Heart left ventricle (tissue), 16 donors: ENCODE measurements around the gene PTPDC1. TPM values are rescaled to one million over a fixed set of nuclear protein-coding genes. Genes with fewer than 3 reads are reported as not detected.

Experiments used
- ATAC-seq, 4 donors: fragments of 200-7000 bp; cut with Tn5 transposase; one replicate each; pipeline ENCODE4 v1.9.1; 2020 to 2022; ENCODE audit warnings: moderate library complexity in 4 of 4, mild to moderate bottlenecking in 3 of 4, moderate number of reproducible peaks in 1 of 4
- DNase-seq, 5 donors: peaks; one replicate each; pipeline ENCODE4 v3.0.0-alpha.2; 2020
- H3K27ac ChIP-seq, 12 donors: fragments of 200-600 bp; sonication (generic) in 4 of 12; one replicate each; pipeline versions ENCODE4 v1.5.0 to v1.8.0; 2016 to 2022; ENCODE audit warnings: mild to moderate bottlenecking in 2 of 12
- H3K27me3 ChIP-seq, 9 donors: fragments of 200-600 bp; sonication (generic) in 2 of 9; one replicate each; pipeline versions ENCODE4 v1.5.1 to v1.8.0; 2016 to 2022; ENCODE audit warnings: mild to moderate bottlenecking in 3 of 9
- H3K36me3 ChIP-seq, 9 donors: fragments of 200-600 bp; sonication (generic) in 2 of 9; one replicate each; pipeline versions ENCODE4 v1.5.0 to v1.8.0; 2018 to 2022; ENCODE audit warnings: mild to moderate bottlenecking in 2 of 9
- H3K4me1 ChIP-seq, 12 donors: fragments of 200-600 bp; sonication (generic) in 4 of 12; one replicate each; pipeline versions ENCODE4 v1.5.0 to v1.8.0; 2016 to 2022; ENCODE audit warnings: mild to moderate bottlenecking in 3 of 12
- H3K4me3 ChIP-seq, 12 donors: fragments of 200-600 bp; sonication (generic) in 4 of 12; one replicate each; pipeline versions ENCODE4 v1.5.0 to v1.8.0; 2017 to 2022; ENCODE audit warnings: mild to moderate bottlenecking in 9 of 12, moderate library complexity in 4 of 12
- H3K9me3 ChIP-seq, 12 donors: fragments of 200-600 bp; sonication (generic) in 4 of 12; one replicate each; pipeline versions ENCODE4 v1.5.0 to v1.8.0; 2016 to 2022; ENCODE audit warnings: mild to moderate bottlenecking in 1 of 12
- POLR2A ChIP-seq, 2 donors: fragments of 450-650 bp; IDR thresholded peaks; one replicate each; pipeline ENCODE4 v1.6.1; 2017; ENCODE audit warnings: antibody characterized with exemption in 2 of 2, mild to moderate bottlenecking in 2 of 2, moderate library complexity in 2 of 2
- WGBS, 4 donors: extraction: QIAGEN DNeasy Blood & Tissue Kit in 2 of 4; methylation state at CpG; one replicate each; pipeline versions ENCODE4 v1.1.5 to v1.1.7; 2013 to 2018; 5-methylcytosine and 5-hydroxymethylcytosine counted together
- intact Hi-C, 10 donors: fragments of 100-400 bp; cut with DNase I; formaldehyde crosslinking; loops; one replicate each; pipeline versions ENCODE4 v1.11.1 to v1.14.2; 2022
- polyA plus RNA-seq, 2 donors: library from polyadenylated mRNA; stranded (reverse); fragments of 200-250 nt; gene quantifications; one replicate each; pipeline ENCODE4 v1.2.3, GENCODE V29; 2013
- total RNA-seq, 9 donors: library from RNA; depleted of rRNA in 2 of 9; stranded (reverse); fragments of >200 nt in 2 of 9; fragmentation: NEBNext Ultra II Directional in 3 of 9; extraction: Animal tissue kit (Norgen Biotek cat#: 25700) in 3 of 9; gene quantifications; one replicate each; pipeline versions ENCODE4 v1.1.0 to v1.2.4, GENCODE V29; 2016 to 2023
- TF ChIP-seq, protein P1 (sequence below), 12 donors: fragments of 200-600 bp; sonication (generic) in 4 of 12; IDR thresholded peaks; one replicate each; pipeline versions ENCODE4 v1.5.0 to v1.8.0; 2018 to 2022; ENCODE audit warnings: antibody characterized with exemption in 12 of 12, mild to moderate bottlenecking in 5 of 12
- donor health status: ischemic (EF 13 %, LVEDD 7.1; RV severe dilation, severe dysfunction).
- donor health status: healthy with polysubstance abuse.
- donor health status: DM: no; HTN: yes; CAD: no.
- donor health status: DM: no; HTN: no; CAD: no.
- donor health status: ischemic (EF 25% LVEDD 6.9; RV normal size, moderate dysfunction).
- donor health status: ischemic (EF 25% LVEDD 5.7; RV mildly dilated, moderate dysfunction).
- donor health status: healthy.
- donor health status: DM: yes; HTN: yes; CAD: no.
- donor health status: ischemic (EF 35%, LVEDD 5.7; RV mildly dilated, moderate dysfunction).
- donor health status: nonischemic (EF 11% LVEDD 7.7; RV severe dilation, severe dysfunction).
- donor health status: DM: yes; HTN: yes; CAD: no.
- donor health status: PGD.
- donor health status: ischemic (EF 29% LVEDD 5.4; RV normal size, mild dysfunction).
- donor health status: nonischemic (EF 23%, LVEDD 6.1; RV moderate dilation, normal function).

PTPDC1 gene
- total and polyA plus RNA-seq, 11 donors = 6.0 to 12.3 (median 7.9) TPM

DNA sequence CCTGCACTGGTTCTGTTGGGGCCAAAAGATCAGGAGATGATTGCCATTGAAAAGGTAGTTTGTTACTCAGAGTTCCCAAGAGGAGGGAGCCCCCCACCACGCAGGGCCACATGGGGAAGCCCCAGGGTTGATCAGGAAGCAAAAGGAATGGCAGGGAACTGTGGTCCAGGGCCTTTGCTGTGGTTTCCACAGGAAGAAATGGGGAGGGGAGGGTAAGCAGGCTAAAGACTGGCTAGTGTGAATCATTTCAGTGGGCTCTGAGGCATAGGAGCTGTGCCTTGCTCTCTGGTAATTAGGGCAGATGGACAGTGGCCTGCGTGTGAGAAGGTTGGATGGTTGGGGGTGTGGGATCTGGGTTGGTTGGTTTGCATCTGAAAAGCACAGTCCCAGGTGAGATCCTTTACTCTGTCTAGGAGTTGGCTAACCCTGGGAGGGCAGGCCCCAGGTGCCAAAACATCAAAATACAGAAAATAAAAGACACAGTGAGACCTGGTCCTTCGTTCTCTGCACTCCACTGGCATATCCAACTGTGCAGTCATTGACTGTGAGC, 66.1 kb downstream of the PTPDC1 start:
- Histone ChIP-seq H3K27me3 (no peaks in the 10 kb centered on the region), H3K36me3 (no peaks in the 10 kb centered on the region), H3K9me3 (no peaks in the 10 kb centered on the region), H3K27ac (peak overlapping the region in 2 of 12 donors; percentile 26 to 43), H3K4me3 (no peak overlapping the region), H3K4me1 (peaks cover 0 to 12% (median 0%) of the 10 kb centered on the region in 12 donors)
- no peak for DNase-seq
- intact Hi-C loops = no loop called here
- no peak for TF ChIP-seq POLR2A (IDR thresholded peaks at IDR 0.05)
- TF ChIP-seq, protein P1, sequence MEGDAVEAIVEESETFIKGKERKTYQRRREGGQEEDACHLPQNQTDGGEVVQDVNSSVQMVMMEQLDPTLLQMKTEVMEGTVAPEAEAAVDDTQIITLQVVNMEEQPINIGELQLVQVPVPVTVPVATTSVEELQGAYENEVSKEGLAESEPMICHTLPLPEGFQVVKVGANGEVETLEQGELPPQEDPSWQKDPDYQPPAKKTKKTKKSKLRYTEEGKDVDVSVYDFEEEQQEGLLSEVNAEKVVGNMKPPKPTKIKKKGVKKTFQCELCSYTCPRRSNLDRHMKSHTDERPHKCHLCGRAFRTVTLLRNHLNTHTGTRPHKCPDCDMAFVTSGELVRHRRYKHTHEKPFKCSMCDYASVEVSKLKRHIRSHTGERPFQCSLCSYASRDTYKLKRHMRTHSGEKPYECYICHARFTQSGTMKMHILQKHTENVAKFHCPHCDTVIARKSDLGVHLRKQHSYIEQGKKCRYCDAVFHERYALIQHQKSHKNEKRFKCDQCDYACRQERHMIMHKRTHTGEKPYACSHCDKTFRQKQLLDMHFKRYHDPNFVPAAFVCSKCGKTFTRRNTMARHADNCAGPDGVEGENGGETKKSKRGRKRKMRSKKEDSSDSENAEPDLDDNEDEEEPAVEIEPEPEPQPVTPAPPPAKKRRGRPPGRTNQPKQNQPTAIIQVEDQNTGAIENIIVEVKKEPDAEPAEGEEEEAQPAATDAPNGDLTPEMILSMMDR (IDR thresholded peaks at IDR 0.05) = no peak
- WGBS, 4 donors = 83 to 88% (median 85%) methylated on average over 3 of the region's 3 CpGs
- no peak for ATAC-seq

- Histone ChIP-seq H3K36me3 (no peaks in the 10 kb centered on the region), H3K4me3 (no peak overlapping the region), H3K9me3 (no peaks in the 10 kb centered on the region), H3K4me1 (peaks cover 0 to 12% (median under 1%) of the 10 kb centered on the region in 12 donors), H3K27ac (peak overlapping the region in 3 of 12 donors; percentile 4 to 43 (median 26)), H3K27me3 (no peaks in the 10 kb centered on the region)
- no peak for DNase-seq
- WGBS, 4 donors = 70 to 79% (median 76%) methylated on average over 11 of the region's 11 CpGs
- TF ChIP-seq, protein P1 (IDR thresholded peaks at IDR 0.05) = no peak
- no peak for TF ChIP-seq POLR2A (IDR thresholded peaks at IDR 0.05)
- peak in 1 of 4 donors; percentile 12 for ATAC-seq
- intact Hi-C loops = no loop called here
These were observed 66.8 kb downstream of the PTPDC1 start for GRCh38 chr9:94150890-94151650.

GRCh38 chr9:94153905-94154304, 69.6 kb downstream of the PTPDC1 start:
- no peaks in the 10 kb centered on the region for H3K27me3 ChIP-seq
- no peak for ATAC-seq
- TF ChIP-seq POLR2A (IDR thresholded peaks at IDR 0.05) = no peak
- TF ChIP-seq, protein P1 (IDR thresholded peaks at IDR 0.05) = no peak
- no peaks in the 10 kb centered on the region for H3K9me3 ChIP-seq
- H3K4me3 ChIP-seq = no peak overlapping the region
- no peaks in the 10 kb centered on the region for H3K36me3 ChIP-seq
- peaks cover 2 to 26% (median 17%) of the 10 kb centered on the region in 12 donors for H3K4me1 ChIP-seq
- no peak for DNase-seq
- intact Hi-C loops = no loop called here
- WGBS, 4 donors = 68 to 90% (median 85%) methylated on average over 1 of the region's 1 CpG
- H3K27ac ChIP-seq = no peak overlapping the region

GRCh38 chr9:94156348-94157049, 72.2 kb downstream of the PTPDC1 start:
- WGBS, 4 donors = 78 to 85% (median 80%) methylated on average over 7 to 11 of the region's 11 CpGs

More at GRCh38 chr9:94156348-94157049, 72.2 kb downstream of the PTPDC1 start:
- no peaks in the 10 kb centered on the region for H3K9me3 ChIP-seq
- intact Hi-C loops = loop anchor here in 1 of 10 donors (1.0 kb wide), 1 partner anchor 16 kb away; no protein-coding TSS in a partner anchor
- DNase-seq (no peak), ATAC-seq (peak in 3 of 4 donors; percentile 6 to 26 (median 20))
- H3K27ac ChIP-seq = peak overlapping the region; percentile 12 to 77 (median 62)
- no peaks in the 10 kb centered on the region for H3K27me3 ChIP-seq
- no peak for TF ChIP-seq POLR2A (IDR thresholded peaks at IDR 0.05)
- TF ChIP-seq, protein P1 (IDR thresholded peaks at IDR 0.05) = no peak
- no peak overlapping the region for H3K4me3 ChIP-seq
- peaks cover 2 to 31% (median 24%) of the 10 kb centered on the region in 12 donors for H3K4me1 ChIP-seq
- H3K36me3 ChIP-seq = no peaks in the 10 kb centered on the region
